GM10248 (cell line): ENCODE data around the gene TMEM174.
"Not testable (repeated sequence)": the region's sequence is repeated elsewhere in the genome, so short reads cannot be mapped to it uniquely, and the experiment has no call there.

ENCODE experiments used
- CTCF ChIA-PET: fragments of 300-600 bp; sonication (Branson Sonifier 250); formaldehyde crosslinking; extraction: SDS; loops from one replicate; lab custom pipeline; 2021; ENCODE audit warnings: antibody characterized with exemption; lab: Yijun Ruan, JAX
- POLR2A ChIA-PET: fragments of 350-650 bp; sonication (Branson Sonifier 250); formaldehyde crosslinking; extraction: SDS; loops from one replicate; lab custom pipeline; 2020; ENCODE audit warnings: antibody characterized with exemption; lab: Yijun Ruan, JAX
- DNase-seq: peaks from one replicate; pipeline ENCODE4 v3.0.0; 2012; ENCODE audit errors: extremely low spot score
- TF ChIP-seq, protein P1 (sequence below): IDR thresholded peaks from 2 replicates; pipeline ENCODE4 v1.5.1; 2012; ENCODE audit warnings: mild to moderate bottlenecking, low read depth; ENCODE audit errors: extremely low read depth, missing control alignments, control extremely low read depth

Gene TMEM174

DNA sequence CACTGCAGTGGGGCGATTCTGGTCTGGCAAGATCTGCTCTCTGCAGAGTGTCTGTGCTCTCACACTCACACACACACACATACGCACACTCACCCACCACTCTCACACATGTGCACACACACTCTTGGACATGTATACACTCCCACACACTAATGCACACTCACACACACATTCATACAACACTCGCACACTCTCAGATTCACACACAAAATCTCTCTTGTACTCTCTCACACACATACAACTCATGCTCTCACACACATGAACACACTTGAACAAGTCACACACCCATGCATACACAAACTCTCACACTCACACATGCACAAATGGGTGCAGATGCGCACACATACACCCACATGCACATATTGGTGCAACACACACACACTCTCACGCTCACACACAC is 31.7 kb downstream of the TMEM174 start:
- CTCF ChIA-PET: interaction anchor here (1.4 kb wide), 1 partner anchor 121 kb away, joined by 3 read pairs; no protein-coding TSS in a partner anchor
- POLR2A ChIA-PET: interaction anchor here (0.5 kb wide), 1 partner anchor 369 kb away, joined by 3 read pairs; no protein-coding TSS in a partner anchor
- DNase-seq: no peak
- TF ChIP-seq, protein P1, sequence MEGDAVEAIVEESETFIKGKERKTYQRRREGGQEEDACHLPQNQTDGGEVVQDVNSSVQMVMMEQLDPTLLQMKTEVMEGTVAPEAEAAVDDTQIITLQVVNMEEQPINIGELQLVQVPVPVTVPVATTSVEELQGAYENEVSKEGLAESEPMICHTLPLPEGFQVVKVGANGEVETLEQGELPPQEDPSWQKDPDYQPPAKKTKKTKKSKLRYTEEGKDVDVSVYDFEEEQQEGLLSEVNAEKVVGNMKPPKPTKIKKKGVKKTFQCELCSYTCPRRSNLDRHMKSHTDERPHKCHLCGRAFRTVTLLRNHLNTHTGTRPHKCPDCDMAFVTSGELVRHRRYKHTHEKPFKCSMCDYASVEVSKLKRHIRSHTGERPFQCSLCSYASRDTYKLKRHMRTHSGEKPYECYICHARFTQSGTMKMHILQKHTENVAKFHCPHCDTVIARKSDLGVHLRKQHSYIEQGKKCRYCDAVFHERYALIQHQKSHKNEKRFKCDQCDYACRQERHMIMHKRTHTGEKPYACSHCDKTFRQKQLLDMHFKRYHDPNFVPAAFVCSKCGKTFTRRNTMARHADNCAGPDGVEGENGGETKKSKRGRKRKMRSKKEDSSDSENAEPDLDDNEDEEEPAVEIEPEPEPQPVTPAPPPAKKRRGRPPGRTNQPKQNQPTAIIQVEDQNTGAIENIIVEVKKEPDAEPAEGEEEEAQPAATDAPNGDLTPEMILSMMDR: no peak

GRCh38 chr5:73205305-73205704 is 32.3 kb downstream of the TMEM174 start:
- ChIA-PET CTCF (no interaction called here), POLR2A (no interaction called here)
- no peak for DNase-seq
- TF ChIP-seq, protein P1: no peak

DNA sequence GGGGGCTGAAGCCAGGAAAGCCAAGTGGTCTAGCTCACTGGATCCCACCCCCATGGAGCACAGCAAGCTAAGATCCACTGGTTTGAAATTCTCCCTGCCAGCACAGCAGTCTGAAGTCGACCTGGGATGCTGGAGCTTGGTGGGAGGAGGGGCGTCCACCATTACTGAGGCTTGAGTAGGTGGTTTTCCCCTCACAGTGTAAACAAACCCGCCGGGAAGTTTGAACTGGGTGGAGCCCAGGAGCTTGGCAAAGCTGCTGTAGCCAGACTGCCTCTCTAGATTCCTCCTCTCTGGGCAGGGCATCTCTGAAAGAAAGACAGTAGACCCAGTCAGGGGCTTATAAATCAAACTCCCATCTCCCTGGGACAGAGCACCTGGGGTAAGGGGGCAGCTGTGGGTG is 34.2 kb downstream of the TMEM174 start:
- DNase-seq, POLR2A ChIA-PET: not testable (repeated sequence)
- CTCF ChIA-PET: interaction anchor here (1.7 kb wide), 1 partner anchor 9 kb away, joined by 8 read pairs; no protein-coding TSS in a partner anchor

- CTCF ChIA-PET: interaction anchor here (2.0 kb wide), 1 partner anchor 10 kb away, joined by 4 read pairs; no protein-coding TSS in a partner anchor
- POLR2A ChIA-PET, DNase-seq: not testable (repeated sequence)
Measured at GRCh38 chr5:73209075-73209474, 36.1 kb downstream of the TMEM174 start.

GRCh38 chr5:73212693-73213092 is 39.7 kb downstream of the TMEM174 start:
- CTCF ChIA-PET, POLR2A ChIA-PET, DNase-seq: not testable (repeated sequence)

GRCh38 chr5:73213566-73213998 is 40.6 kb downstream of the TMEM174 start:
- no peak for DNase-seq
- ChIA-PET CTCF (no interaction called here), POLR2A (no interaction called here)
- TF ChIP-seq, protein P1: no peak

GRCh38 chr5:73214306-73214705 is 41.3 kb downstream of the TMEM174 start:
- no peak for DNase-seq
- TF ChIP-seq, protein P1: no peak
- ChIA-PET CTCF (interaction anchor here (1.4 to 3.2 kb wide), 3 partner anchors 11 to 236 kb away, joined by 3 to 16 read pairs (median 4); no protein-coding TSS in a partner anchor), POLR2A (no interaction called here)

DNA sequence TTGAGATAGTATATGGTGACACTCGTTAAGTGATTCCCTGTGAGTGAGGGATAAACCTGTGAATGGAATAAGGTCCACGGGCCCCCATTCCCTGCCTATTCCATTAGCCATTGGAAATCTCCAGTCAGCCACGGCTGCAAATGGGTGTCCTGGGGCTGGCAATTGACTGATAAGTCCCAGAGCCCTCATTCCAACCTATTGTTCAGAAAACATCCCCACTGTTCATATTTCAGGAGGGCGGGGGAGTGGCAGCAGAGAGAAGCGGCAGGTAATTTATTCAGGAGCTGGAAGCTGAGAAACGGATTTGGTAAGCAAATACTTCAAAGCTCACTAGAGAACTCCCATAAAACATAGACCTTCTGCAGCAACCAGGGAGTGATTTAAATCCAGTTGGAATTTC is 42.0 kb downstream of the TMEM174 start:
- ChIA-PET POLR2A (no interaction called here), CTCF (interaction anchor here (1.2 to 3.2 kb wide), 7 partner anchors 10 to 246 kb away, joined by 3 to 18 read pairs (median 4); no protein-coding TSS in a partner anchor)
- no peak for DNase-seq
- TF ChIP-seq, protein P1: no peak
